ENCODE results near the gene EVA1A.

EVA1A gene

DNA sequence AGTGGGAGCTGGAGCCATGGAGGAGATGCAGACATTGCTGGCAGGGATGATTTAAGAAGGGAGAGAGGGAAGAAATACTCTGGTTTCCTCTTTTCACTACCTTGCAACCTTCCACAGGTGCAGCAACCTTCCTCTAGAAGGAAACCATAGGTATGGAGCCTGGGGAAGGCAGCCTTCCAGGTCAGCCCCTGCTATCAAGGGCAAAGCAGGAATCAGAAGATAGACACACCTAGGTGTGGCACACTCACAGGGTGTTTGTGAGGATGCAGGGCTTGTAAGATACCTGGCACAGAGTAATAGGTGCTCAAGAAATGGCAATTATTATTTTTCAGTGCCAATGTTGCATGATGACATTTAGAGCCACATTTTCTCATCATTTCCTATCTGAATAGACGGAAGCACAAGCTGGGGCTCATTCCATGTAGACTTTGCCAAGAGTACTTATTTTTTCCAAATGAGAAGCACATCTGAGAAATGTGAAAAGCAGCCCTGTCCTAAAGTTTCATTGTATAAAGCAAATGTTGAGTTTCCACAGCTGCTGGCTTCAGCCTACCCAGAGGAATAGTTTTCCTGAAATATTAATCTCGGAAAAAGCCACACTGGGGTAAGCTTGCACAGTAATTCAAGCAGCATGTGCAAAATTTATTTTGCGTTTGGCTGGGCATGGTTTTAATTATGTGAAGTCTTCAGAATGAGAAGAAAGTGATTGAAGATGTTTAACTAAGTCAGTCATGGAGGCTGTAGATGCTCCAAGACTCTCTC lies 20.6 kb downstream of the EVA1A start:
- DNase-seq = peak; percentile 65

DNA sequence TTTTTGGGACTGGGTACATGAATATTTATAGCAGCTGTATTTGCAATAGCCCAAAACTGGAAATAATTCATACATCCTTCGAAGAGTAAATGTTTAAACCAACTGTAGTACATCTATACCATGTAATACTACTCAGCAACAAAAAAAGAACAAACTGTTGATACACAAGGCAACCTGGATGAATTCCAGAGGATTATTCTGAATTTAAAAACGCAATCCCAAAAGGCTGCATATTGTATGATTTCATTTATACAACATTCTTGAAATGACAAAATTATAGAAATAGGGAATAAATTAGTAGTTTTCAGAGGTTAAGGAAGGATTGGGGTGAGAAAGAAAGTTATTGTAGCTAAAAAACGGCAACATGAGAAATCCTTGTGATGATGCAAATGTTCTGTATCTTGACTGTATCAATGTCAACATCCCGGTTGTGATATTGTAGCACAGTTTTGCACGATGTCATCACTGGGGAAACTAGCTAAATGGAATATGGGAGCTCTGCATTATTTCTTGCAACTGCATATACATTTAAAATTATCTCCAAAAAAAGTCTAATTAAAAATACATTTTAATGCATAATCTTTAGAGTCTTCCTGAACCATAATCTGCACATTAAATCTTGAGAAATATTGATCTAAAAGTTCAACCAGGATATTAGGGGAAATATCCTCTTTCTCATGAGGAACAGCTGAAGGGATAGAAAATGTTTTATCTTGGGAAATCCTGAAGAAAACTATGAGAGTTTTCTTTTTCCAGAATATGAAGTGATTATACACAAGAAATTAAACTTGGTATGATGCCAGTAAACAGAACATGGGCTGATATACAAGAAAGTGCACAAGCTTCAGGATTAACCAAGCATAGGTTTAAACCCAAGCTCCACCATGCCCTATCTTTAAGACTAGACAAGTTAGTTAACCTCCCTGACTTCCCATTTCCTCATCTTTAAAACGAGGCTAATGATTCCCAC lies 21.9 kb downstream of the EVA1A start:
- no peak for DNase-seq

DNA sequence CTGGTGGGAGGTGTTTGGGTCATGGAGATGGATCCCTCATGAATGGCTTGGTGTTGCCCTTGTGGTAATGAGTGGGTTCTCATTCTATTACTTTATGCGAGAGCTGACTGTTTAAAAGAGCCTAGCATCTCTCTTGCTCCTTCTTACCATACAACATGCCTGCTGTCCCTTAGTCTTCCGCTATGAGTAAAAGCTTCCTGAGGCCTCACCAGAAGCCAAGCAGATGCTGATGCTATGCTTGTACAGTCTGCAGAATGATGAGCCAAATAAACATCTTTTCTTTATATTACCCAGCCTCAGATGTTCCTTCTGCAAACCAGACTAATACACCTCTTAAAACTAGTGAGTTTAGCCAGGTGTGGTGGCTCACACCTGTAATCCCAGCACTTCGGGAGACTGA lies 23.1 kb downstream of the EVA1A start:
- no peak for DNase-seq

DNA sequence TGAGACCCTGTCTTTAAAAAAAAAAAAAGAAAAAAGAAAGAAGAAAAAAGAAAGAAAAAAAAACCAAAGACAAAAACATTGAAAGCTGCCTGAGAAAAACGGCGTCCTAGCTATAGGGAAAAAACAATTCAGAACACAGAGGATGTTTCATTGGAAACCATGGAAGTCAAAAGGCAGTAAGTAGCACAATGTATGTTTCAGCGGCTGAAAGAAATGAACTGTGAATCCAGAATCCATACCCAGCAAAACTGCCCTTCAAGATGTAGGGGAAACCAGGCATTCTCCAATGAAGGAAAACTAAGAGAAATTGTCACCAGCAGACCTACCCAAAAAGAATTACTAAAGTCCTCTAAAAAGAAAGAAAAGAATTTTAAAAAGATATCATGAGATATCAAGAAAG lies 27.6 kb downstream of the EVA1A start:
- DNase-seq = no peak

DNA sequence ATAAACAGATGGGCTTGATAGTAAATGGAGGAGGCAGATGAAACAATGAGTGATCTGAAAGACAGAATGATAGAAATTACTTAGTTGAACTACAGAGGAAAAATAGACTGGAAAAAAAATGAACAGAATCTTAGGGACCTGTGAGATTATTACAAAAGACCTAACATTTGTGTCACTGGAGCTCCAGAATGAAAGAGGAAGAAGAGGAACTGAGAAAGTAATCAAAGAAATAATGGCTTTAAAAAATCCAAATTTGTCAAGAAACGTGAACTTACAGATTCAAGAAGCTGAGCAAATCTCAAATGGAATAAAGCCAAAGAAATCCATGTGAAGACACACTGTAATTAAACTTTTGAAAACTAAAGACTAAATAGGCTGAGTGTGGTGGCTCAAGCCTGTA lies 28.3 kb downstream of the EVA1A start:
- no peak for DNase-seq

DNA sequence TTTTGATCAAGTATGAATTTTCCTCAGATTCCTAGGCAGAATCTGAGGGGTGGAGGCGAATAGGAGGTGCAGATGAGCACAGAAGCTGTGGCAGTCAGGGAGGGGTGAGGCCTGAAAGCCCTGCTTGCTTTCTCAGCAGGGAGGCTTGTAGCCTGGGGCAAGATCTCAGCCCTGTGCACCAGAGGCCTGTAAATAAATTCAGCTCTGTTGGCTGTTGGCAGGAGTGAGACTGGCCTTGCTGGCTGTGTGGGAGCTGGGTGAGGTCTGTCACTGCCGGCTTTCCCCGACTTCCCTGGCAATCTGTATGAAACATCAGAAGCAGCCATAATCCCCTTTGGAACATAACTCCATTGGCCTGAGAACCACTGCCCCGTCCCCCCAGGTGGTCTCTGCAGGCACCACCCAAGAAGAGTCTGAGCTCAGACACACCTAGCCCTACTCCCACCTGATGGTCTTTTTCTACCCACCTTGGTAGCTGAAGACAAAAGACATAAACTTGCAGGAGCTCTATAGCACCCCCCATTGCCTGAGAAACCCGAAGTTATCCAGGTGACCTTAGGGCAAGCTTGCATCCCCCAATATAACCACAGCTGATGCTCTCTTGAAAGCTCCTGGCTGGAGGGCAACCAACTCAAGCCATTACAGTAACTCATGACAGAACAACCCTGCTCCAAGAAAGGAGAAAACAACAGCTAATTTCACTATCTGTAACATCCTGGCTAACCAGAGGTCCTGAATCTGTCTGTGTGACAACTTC lies 32.3 kb downstream of the EVA1A start:
- no peak for DNase-seq

DNA sequence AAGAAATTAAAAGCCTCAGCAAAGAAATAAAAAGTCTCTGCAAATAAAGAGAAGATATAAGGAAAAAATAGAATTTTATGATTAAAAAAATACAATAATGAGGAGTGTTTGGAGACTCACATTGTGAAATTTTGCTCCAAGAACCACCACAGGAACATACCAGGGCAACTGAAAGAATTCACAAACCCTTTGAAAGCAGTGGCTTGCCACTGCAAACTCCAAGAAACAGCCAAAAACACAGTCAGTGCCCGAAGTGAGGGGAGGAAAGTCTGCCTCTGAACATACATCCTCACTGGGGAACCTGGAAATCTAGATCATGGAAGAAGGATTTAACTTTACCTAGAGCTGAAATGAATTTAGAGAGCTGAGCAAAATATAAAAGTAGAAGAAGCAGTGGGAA lies 33.1 kb downstream of the EVA1A start:
- DNase-seq = no peak

DNA sequence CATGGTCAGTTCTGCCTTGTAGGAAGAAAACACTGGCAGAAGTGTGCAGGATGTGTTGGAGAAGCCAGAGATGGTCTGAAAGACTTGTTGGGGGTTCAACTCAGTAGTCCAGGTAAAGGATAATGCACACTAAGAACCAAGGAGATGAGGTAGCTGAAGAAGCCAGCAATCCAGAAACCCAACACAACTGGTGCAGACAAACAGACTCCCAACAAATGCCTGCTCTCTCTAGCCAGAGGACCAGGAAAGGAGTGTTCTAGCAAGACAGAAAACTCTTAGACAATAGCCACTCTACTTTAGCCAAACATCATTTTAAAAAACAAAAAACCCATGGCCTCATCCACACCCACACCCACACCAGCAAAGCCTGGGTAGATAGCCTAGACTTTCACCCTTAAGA lies 33.9 kb downstream of the EVA1A start:
- DNase-seq = no peak

DNA sequence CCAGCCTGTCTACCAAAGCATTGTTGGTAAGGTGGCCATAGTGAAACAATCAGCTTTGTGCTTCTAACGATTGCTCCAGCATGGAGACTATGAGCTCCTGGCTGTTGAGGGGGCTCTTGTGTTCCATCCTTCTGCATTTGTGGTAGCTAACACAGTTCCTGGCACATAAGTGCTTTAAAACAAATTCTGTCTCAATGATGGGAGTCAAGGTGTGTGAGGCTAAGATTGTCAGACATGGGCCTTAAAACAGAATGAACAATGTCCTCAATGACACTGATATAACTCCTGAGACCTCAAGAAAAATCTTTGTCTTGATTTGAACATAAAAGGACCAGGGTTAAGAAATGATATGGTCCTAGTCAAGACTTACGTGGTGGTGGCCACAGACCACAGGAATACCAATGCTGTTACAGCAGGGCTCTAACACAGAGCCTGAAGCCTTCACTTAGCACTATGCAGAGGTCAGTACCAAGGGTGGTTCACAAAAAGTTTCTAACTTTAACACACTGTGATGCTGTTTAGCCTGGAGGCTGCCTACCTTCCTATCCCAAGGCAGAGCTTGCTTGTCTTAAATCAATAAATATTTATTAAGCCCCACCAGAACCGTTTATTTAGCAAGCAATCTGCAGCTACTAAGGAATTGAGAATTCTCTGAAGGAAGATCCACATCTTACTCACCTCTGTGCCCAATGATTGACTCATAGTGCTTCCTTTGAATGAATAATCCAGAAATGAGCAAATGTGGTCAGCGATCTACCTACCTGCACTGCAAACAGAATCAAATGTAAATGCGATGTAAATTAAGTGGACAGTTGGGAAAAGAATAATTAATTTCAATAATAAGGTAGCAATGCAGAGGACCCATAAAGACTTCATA lies 35.1 kb downstream of the EVA1A start:
- no peak for DNase-seq

DNA sequence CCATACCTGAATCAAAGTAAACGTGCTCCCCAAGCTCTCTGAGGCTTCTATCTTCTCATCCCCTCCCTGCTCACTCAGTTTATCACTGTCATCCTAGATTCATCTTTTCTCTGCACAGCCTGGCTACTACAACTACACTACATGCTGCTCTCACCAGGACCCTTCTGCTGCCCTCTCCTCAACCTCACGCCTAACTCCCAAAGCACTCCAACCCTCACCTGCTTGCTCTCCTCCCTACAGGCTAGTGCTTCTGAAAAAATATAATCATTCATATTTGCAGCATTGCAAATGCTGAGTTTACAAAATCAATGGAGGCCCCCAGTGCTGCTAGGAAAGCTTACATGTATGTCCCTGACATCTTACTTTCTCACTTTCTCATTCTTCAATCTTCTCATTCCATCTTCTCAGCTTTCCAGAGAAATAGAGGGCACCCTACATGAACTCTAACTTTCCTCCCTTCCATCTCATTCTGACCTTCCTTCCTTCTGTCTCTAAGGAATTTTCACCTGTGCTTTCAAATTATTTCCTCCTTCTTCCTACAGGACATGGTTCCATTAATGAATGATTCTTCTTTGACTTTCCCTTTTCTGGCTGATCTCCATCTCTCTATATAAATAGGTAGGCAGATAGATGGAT lies 36.3 kb downstream of the EVA1A start:
- no peak for DNase-seq

DNA sequence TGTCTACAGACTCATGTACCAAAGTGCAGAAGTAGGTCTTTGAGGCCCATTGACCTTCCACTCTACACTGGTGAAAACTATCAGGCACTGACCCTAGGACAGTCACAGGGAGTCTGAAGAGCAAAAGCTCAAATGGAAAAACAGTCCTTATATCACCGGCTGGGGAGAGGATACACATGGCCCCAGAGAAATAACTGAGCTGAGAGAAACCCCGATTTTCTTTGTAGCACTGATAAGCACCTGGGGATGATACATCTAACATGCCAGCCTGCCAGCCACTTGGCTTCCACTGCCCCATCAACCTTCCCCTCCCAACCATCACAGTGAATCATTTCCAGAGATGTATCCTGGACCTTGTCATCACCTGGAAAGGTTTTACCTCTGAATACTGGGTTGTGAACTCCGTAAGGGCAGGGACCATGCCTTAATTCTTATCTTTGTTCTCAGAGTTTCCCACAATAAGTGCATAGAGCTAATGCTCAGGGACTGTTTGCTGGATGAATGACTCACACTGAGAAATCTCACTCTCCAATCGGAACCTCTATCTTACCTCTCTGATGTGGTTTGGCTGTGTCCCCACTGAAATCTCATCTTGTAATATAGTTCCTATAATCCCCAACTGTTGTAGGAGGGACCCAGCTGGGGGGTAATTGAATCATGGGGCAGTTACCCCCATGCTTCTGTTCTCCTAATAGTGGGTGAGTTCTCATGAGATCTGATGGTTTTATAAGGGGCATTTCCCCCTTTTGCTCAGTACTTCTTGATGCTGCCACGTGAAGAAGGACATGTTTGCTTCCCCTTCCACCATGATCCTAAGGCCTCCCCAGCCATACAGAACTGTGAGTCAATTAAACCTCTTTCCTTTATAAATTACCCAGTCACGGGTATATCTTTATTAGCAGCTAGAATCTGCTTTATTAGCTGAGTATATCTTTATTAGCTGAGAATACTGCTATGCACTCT lies 37.1 kb downstream of the EVA1A start:
- no peak for DNase-seq

DNA sequence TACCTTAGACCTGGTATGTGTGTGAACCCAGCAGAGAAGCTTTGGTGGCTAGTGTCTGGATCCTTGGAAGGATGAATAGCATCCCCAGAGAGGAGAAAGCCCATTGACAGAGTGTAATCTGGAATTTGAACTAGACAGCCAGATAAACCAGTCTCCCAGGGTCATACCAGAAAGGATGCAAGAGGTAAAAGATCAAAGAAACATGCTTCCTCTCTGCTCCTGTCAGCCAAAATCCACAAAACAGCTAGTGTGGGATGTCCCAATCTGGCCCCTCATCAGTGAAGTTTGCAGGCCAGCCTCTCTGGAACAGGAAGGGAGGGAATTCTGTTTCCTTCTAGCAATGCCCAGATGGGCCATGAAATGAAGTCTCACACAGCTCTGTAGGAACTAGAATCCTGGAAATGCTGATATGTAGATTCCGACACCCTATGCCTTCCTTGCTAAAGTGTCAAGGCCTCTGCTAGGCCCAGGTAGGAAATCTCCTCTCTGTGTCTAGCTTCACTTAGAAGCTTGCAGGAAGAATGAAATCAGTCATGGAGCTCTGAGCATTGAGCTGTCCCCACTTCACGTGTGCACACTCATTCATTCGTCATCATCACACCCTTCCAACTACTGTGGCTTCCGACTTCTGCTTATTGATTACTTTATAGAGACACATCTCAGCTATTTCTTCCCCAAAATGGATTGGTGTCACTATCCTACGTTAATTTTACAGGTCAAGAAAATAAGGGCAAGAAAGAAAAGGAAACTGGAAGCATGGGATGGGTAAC lies 38.0 kb downstream of the EVA1A start:
- no peak for DNase-seq

DNA sequence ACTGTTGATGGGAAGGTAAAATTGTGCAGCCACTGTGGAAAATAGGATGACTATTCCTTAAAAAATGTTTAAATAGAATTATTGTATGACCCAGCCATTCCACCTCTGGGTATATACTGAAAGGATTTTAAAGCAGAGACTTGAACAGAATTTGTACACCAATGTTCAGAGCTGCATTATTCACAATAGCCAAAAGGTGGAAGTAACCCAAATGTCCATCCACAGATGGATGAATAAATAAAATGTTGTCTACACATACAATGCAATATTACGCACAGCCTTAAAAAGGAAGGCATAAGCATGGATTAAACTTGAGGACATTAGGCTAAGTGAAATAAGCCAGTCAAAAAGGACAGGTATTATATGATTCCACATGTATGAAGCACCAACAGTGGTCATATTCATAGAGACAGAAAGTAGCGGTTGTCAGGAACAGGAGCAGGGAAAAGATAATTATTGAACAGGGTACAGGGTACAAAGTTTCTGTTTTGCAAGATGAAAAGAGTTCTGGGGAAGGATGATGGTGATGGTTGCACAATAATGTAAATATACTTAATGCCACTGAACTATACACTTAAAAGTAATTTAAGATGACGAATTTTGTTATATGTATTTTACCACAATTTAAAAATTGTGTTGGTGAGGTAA lies 39.4 kb downstream of the EVA1A start:
- DNase-seq = no peak

DNA sequence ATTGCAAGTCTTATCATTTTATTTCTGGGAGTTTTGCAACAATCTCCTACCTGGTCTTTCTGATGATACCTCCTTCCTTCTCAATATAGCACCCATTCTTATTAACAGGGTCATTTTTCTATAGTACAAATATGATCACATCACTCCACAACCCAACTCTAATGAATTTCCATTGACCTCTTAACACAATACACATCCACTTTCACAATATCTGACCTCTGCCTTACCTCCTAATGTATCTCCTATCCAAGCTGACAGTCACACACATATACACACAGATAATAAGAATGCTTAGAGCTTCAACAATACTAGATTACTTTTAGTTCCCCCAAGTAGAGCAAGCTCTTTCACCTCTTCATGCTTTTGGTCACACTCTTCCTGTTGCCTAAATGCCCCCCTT lies 40.9 kb downstream of the EVA1A start:
- no peak for DNase-seq

DNA sequence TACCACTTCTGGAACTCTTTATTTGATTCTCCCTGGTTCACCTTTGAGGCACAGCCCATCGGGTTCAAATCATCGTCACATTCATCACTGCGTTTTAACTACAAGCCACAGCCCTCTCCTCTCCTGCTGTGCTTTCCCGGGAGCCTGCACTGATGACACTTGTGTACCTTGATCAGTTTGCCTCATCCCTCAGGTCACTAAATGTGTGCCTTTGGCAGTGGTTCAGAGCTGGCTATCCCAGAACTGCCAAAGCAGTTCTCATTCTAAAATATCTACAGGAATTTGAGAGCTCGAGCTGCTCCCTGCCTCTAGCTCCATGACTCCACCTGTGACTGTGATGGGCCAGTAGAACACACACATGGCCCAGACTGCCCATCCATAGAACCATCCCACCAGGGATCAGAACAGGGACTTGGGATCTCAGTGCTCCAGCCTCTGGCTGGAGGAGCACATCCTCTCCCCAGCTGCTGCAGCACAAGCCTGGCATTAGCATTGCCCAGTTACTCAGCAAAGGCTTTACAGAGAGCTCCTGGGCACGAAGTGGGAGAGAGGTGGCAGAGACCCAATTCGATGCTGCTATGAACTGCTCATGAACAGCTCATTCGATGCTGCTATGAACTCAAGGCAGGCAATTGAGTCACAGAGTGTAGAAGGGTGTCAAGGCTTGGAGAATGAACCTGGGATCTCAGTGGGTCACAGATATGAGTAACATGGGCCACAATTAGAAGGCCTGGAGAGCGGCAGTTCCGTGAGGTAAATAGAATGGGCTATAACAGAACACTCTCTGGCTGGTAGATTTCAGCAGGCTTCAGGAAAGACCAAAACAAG lies 41.9 kb downstream of the EVA1A start:
- no peak for DNase-seq

DNA sequence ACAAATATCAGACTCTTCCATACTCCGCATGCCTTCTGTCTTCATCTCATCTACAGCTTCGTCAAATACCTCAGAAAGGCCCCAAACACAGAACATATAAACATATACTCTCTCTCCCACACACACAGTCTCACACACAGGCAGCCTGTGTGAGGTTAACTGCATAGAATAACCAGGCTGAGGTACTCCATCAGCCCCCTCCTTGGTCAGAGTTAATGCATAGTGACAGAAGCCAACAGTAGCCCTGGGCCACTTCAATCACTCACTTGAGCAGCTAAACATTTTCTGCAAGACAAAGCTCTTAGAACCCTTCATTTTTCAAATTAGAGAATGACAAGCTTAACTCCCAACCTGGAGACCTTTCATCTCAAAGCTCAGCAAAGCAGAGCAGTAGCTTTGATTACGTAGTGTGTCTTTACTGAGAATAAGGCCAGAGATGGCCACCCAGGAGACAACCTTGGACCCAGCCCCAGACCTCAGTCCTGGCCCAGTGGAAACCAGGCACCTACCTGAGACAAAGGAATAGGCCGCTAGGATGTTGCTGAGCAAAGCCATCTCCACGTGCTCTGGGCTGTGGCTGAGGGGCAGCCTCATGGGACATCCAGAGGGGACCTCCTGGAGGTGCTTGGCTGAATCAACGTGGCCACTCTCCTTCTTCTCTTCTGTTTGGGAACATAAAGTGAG lies 43.0 kb downstream of the EVA1A start:
- DNase-seq = no peak
